HG03469 (cell line): Measurements from ENCODE around the gene TBC1D9B.

Source experiments
- ATAC-seq: cut with Tn5 transposase; IDR thresholded peaks from one replicate; pipeline ENCODE4 v1.9.1; 2021; ENCODE audit warnings: mild to moderate bottlenecking, moderate library complexity, moderate number of reproducible peaks; ENCODE audit not compliant: unreplicated experiment

Gene TBC1D9B

DNA sequence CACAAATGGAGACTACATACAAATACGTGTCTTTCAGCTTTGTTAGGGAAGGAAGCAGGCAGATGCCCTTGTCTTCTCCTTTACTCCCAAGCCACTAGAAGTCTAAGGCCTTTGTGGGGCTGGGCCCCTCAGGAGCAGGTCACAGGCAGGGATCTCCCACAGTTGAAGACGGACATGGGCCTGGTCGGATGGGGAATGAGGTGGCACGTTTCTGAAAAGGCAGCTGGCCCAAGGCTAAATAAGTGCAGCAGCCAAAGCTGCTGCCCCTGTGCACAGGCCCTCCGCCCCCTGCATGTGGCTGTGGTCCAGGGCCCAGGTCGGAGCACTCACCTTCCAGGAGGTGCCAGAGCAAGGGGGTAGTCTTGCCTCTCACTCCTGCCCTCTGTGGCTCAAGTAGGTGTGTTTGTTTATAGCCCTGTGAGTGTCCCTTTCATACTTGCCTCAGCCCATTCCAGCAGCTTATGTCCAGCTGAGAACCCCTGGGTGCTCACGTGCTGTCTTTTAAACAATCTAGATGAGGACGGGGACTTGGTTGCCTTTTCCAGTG is 85.2 kb downstream of the TBC1D9B start:
- no peak for ATAC-seq

DNA sequence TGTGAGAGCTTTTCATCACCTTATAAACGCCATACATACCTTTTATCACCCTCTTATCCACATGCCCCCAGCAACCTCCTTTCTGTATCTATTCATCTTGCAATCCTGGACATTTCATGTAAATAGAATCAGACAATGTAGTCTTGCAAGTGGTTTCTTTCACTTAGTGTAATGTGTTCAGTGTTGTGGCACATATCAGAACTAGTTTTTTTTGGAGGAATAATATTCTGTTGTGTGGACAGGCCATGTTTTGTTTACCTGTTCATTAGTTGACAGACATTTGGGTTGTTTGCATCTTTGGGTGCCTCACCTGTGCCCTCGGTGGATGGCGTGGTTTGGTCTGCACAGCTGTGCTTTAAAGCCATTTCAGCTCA is 85.7 kb downstream of the TBC1D9B start:
- no peak for ATAC-seq

DNA sequence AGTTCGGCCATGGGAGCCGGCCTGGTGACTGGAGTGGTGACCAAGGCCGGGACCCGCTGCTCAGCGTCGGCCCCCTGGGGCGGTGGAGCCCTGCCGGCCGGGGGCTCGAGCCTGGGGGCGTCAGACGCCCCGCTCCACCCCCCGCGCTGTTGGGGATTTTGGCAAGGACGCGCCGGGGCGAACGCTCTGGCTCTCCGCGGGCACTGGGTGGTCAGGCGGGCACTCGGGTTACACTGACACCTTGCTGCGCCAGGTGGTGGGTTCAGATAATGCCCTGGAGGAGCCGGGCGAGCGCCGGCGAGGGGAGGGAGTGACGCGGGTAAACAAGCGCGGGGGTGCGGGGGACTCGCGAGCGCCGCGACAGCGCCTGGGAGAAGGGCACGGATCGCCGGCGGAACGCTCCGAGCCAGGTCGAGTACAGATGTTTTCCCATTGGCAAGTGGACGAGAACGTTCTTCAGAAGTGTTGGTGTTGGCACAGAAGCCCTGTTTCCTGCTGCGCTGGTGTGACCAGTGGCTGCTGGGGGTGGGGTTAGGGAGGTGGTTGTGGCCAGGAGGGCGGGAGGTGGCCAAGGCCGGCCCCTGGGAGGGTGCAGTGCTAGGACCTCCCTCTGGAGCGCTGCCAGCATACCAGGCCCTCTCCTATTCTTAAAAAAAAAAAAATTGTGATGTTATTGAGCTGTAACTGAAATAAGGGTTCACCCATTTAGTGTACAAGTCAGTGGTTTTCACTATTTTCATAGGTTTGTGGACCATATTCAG is 86.2 kb downstream of the TBC1D9B start:
- peak; percentile 26 for ATAC-seq

DNA sequence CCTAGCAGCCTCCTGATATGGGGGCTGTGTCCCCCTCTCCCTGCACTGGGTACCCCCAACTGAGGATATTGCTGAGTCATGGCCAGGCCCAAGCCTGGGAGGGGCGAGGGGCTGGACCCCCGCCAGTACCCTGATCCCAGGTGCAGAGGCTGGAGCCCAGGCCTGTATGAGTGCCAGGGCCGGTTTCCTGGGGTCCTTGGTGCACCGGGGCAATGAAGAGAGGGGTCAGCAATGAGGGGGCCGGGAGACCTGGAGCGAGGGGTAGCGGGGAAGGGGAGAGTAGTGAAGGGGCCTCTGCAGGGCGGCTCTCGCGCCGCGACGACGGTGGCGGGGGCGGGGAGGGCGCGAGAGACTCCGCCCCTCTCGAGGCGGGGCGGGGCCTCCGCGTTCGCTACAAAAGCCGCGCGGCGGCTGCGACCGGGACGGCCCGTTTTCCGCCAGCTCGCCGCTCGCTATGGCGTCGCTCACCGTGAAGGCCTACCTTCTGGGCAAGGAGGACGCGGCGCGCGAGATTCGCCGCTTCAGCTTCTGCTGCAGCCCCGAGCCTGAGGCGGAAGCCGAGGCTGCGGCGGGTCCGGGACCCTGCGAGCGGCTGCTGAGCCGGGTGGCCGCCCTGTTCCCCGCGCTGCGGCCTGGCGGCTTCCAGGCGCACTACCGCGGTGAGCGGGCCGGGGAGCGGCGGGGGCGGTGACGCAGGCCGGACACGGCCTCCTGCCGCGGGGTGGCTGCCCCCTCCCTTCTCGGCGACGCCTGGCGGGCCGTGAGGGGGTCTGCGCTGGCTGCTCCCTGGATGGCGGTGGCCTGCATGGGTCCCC is 87.0 kb downstream of the TBC1D9B start, which contains the start of gene SQSTM1:
TSS of gene SQSTM1 (plus strand) at position 423 of the 815 bp plus-strand sequence. CDS start at position 455, 32 bp downstream.
- peak; percentile 33 for ATAC-seq

DNA sequence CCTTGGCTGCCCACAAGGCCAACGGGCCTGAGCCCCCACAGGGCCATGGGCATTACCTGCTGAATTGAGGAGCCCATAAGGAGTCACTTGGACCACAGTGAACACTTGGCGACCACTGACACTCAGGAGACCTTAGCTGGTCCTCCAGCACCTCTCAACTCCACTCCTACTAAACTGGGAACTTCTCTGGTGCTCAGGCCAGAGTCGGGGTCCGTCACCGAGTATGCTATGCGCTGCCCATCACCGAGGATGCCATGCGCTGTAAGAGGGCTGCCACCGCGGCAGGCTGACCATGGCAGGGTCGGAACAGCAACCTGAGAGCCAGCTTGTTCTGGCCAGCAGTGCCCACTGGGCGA is 87.6 kb downstream of the TBC1D9B start:
- ATAC-seq, result no peak

DNA sequence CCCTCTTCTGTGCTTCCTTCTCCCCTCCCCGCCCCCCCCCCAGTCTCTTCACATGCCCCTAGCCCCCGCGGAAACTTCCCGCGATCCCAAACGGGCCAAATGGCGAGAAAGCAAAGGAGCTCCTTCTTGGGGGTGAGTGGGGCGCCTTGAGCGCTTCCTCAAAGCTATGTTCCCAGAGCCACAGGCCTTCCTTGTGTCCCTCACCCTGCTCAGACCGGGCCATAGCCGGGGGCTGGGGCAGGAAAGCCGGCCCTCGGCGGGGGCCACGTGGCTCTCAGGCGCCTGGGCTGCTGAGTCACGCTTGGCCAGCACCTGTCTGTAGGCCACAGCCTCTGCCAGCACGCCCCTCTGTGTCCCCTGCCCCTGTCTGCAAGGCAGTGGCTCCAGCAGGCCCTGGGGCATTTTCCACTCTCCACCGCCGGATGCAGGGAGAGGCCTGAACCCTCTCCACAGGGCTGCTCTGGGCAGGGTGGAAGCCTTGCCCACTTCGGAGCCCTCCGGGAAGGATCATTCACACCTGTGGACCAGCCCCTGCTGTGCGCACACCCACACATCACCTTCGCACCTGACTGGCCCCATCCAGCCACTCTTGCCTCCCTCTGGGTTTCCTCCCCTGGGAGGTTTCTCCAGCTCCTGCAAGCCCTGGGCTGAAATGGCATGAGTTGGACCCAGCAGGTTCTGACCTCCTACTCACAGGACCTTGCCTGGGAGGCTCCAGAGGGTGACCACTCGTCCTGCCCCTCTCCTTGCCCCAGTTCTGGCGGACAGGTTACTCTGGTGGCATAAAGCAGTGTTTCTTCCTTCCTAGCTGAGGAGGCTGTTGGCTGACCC is 88.2 kb downstream of the TBC1D9B start:
- no peak for ATAC-seq

DNA sequence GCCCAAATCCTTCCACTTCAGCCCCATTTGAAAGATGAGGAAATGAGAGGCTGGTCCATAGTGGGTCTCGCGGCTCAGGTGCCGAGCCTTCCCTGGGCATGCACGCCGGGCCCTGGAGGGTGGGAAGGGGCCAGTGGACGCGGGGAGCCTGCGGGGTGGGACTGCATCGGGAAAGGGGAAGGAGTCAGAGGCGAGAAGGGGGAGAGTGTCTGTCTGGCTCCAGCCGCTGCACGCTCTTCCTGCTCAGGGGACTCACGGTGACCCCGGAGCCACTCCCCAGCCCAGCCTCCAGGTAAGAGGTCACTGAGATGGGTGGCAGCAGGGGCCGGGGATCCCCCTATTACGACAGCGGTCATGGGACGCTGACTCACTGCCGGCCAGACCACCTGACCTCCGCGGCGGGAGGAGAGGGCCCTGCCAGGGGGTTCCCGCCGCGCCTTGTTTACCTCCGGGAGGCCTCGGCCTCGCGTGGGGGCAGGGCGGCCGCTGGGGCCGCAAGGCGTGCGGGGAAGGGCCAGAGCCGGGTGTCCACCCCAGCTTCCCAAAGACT is 88.9 kb downstream of the TBC1D9B start:
- ATAC-seq, result peak; percentile 51

DNA sequence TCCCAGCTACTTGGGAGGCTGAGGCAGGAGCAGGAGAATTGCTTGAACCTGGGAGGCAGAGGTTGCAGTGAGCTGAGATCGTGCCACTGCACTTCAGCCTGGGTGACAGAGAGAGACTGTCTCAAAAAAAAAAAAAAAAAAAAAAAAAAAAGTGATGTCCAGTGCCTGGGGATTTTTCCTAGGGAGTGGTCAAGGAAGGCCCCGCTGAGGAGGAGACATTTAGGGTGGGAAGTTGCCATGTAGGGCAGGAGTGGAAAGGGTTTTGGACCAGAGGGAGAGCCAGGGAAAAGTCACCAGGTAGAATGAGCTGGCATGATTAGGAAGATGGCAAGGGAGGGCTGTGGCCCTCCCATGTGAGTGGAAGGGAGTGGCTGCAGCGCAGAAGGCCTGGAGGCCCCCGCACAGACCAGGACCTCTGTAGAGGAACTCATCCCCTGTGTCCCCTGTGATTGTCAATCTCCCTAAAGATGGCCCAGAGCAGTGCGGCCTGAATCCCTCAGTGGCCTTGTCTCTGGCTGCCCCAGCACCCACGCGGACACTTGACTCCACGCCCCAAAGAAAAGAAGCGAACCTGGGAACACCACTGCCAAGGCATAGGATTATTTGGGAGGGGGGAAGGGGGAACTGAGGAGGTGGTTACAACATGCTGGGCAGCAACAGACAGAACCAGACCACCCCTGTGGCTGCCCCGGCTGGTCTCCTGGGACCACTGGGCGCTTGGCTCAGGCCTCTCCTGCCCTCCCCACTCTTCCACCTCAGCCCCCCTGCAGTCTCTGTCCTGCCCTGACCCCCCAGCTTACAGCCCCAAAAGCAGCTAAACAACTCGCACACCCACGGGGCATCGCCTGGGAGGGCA is 89.6 kb downstream of the TBC1D9B start:
- no peak for ATAC-seq

DNA sequence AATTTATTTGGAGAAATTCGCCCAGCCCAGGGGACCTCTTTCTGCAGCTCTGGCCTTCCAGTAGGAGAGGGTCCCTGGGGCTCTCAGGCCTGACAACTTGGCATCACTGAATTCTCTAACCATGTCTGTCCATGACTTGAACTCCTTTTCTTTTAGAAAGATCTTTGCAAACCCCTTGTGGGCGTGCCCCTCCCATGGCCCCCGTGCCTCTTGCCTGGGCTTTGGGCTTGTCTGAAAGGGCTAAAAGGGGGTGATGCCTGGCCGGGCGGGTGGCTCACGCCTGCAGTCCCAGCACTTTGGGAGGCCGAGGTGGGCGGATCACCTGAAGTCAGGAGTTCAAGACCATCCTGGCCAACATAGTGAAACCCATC is 90.2 kb downstream of the TBC1D9B start:
- no peak for ATAC-seq

DNA sequence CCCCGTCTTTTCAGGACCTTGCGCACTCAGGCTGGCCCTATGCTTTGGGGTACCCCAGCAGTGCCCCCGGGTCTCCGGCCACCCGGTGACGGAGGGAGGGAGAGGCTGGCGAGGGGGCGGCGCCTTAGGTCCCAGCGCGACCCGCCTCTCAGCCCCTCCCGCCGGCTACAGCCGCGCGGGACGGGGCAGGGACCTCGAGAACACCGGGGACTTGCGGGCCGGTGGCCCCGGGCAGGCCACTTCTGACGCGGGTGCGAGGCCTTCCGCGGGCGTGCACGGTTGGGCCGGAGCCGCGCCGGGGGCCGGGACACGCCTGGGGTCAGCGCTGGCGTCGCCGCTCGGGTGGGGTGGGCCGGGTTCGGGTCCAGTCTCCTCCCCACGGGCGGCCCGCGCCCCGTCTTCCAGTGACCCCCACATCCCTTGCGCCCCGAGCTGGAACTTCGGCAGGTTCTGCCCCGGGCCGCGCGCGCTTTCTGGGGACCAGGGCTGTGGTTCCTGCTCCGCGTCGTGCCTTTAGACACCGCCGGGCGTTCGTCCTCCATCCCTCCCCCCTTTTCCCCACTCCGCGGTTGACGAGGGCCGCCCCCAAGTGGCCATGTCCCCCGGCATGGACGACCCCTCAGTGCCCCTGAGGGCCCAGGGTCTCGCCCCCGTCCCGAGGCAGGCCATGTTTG is 90.8 kb downstream of the TBC1D9B start:
- ATAC-seq, result no peak

DNA sequence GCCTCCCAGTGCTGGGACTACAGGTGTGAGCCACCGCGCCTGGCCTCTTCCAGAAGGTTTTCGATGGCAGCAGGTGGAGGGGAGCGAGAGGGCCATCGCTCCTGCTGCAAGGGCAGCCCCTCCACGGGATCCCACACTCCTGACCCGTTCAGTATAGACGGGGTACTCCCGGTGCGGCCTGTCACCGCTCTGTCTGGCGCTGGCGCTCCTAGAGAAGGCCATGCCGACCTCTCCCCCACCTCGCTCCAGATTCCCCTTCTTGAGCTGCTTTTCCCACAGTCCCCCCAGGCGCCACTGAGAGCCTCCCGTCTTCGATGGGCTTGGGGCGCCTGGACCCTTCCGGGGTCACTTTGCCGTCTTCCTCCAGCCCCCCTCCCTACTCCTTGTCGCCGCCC is 91.3 kb downstream of the TBC1D9B start:
- ATAC-seq, result no peak

DNA sequence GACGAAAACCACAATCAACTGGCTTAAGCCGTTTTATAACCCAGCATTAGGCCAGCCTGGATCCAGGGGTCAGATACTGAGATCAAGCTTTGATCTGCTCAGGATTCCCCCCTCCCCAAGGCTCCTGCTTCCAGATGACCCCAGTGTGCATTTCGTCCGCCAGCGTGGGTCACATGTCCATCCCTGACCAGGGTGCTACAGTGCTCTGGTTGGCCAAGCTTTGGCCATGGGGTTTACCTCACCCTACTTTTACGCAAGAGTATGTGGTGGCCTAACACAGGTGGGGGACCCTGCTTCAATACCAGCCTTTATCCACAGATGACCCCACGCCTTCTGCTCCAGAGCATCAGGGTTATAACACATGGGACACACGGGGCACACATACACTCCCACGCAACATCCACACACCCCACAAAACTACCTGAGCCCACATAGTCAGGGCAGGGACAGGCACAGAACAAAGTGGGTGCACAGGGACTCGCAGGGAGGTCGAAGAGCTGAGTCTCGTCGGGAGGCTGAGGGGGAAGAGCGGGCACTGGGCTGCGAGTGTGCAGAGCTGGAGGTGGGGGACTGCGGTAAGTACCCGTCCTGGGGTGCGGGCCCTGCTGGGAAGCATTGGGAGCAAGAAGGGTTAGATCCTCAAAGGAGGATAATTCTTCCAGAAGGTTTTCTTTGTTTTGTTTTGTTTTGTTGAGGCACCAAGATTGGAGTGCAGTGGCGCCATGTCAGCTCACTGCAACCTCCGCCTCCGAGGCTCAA is 92.0 kb downstream of the TBC1D9B start:
- no peak for ATAC-seq

DNA sequence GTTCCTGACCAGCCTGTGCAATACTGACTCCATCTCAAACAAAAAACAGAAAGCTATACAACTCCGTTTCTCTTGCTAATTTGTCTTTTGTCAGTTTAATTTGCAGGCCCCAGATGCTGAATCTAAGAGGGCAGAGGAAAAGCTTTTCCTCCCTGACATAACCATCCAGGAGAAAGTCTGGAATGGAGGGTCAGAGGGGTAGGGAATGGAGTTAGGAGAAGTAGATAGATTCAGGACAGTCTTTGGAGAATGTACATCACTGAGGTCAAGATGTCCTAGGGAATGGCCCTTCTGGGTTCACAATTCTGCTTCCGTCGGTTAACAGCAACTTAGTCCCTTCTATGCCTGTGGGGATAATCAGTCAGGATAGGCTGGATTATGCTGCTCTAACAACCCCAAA is 93.6 kb downstream of the TBC1D9B start:
- no peak for ATAC-seq

DNA sequence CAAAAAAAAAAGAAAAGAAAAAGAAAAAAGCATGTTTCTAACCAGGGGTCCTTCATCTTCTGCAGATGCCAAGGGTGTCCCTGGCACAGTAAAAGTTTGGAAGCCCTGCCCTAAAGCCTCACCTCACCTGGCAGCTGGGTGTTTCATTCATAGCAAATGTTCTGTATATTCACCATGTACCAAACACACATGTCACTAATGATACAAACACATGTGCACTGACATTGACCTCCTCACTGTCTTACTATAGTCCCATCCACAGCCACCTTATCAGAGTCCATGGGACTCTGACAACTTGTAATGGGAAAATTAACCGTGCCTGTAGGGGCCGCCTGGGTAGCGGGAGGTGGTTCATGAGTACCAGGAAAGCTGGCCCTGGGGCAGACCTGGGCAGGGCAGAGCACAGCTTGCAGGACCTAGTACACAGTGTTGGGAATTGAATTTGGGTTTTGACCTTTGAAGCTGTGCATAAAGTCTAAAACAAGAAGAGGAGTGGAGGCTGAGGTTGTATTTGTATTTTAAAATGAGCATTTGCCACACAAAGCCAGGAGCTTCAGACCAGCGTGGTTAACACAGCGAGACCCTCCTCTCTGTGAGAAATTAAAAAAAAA is 94.6 kb downstream of the TBC1D9B start:
- no peak for ATAC-seq

DNA sequence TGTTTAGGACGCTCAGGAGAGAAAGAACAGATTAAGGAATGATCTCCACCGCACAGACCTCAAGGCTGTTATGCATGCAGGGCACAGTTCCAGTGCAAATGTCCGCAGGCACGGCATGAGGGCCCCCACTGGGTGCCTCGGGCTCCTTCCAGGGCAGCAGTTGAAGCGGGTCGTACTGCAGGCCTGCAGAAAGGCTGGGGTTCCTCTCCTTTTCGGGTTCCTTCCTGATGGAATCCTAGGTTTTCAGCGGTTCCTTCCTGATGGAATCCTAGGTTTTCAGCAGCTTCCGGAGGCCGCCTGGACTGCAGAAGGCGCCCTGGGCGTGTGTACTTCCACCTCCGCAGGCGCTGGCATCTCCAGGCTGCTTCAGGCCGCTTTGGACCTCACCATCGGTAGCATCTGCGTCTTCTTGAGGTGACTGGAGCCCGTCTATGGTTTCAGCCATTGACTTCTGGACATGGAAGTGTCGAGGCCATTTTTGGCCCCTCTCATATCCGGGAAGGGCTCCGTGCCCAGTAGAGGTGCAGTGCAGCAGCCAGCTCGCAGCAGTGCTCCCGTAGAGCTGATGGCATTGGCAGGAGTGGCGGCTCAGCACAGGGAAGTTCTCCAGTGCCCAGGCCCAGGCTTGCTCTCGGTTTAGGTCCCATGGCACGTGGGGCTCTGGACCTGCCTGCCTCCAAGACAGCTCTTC is 95.4 kb downstream of the TBC1D9B start:
- ATAC-seq, result no peak
